Measurements from ENCODE around the gene SDHB.

DNA sequence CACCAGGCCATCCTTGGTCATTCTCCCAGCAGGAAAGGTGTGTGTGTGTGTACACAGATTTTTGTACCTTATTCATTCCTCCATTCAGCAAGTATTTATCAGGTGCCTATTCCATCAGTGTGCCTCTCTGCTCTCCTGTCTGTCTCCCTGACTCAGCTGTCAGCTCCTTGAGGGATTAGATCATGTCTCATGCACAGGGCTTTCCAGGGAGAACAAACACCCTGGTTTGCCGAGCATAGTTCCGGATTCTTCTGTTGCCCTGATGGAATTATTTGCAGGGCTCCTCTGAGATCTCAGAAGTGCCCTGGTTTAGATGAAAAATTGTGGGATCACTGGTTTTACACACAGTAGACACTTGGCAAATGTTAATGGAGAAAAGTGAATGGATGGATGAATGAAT, 8.1 kb upstream of the SDHB start:
- no peak for TF ChIP-seq CTCF (IDR thresholded peaks at IDR 0.05; ENCODE audit: insufficient read depth, low read length)
- TF ChIP-seq GABPA (IDR thresholded peaks at IDR 0.05; ENCODE audit: low read depth): no peak
- no peak for TF ChIP-seq POLR2AphosphoS5 (IDR thresholded peaks at IDR 0.05; ENCODE audit: low read depth)
- TF ChIP-seq, protein P1, sequence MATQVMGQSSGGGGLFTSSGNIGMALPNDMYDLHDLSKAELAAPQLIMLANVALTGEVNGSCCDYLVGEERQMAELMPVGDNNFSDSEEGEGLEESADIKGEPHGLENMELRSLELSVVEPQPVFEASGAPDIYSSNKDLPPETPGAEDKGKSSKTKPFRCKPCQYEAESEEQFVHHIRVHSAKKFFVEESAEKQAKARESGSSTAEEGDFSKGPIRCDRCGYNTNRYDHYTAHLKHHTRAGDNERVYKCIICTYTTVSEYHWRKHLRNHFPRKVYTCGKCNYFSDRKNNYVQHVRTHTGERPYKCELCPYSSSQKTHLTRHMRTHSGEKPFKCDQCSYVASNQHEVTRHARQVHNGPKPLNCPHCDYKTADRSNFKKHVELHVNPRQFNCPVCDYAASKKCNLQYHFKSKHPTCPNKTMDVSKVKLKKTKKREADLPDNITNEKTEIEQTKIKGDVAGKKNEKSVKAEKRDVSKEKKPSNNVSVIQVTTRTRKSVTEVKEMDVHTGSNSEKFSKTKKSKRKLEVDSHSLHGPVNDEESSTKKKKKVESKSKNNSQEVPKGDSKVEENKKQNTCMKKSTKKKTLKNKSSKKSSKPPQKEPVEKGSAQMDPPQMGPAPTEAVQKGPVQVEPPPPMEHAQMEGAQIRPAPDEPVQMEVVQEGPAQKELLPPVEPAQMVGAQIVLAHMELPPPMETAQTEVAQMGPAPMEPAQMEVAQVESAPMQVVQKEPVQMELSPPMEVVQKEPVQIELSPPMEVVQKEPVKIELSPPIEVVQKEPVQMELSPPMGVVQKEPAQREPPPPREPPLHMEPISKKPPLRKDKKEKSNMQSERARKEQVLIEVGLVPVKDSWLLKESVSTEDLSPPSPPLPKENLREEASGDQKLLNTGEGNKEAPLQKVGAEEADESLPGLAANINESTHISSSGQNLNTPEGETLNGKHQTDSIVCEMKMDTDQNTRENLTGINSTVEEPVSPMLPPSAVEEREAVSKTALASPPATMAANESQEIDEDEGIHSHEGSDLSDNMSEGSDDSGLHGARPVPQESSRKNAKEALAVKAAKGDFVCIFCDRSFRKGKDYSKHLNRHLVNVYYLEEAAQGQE (IDR thresholded peaks at IDR 0.05; ENCODE audit: insufficient replicate concordance, low read depth): no peak
- no peak for TF ChIP-seq SPI1 (IDR thresholded peaks at IDR 0.05; ENCODE audit: borderline replicate concordance, low read depth)

All from HL-60 (cell line).